NCI-H1436 treated with DMSO at 0.1 percent for 48 hours (cell line): Measurements from ENCODE around the gene DBI.
"Not testable (repeated sequence)": the region's sequence is repeated elsewhere in the genome, so short reads cannot be mapped to it uniquely, and the experiment has no call there.

ENCODE experiments used
- DNase-seq: peaks from one replicate; lab custom pipeline; 2025; lab: John Stamatoyannopoulos, UW

DBI gene

DNA sequence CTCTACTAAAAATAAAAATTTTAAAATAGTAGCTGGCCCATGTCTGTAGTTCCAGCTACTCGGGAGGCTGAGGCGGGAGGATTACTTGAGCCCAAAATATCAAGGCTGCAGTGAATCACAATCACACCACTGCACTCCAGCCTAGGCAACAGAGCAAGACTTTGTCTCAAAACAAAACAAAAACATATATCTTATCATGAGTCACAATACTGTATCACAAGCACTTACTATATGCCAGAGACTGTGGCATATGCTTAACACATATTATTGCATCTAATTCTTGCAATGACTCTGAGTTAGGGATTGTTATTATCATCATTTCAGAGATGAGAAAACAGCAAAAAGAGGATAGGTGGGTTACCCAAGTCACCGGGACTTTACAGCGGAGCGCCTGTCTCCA is 35.3 kb downstream of the DBI start:
- no peak for DNase-seq

DNA sequence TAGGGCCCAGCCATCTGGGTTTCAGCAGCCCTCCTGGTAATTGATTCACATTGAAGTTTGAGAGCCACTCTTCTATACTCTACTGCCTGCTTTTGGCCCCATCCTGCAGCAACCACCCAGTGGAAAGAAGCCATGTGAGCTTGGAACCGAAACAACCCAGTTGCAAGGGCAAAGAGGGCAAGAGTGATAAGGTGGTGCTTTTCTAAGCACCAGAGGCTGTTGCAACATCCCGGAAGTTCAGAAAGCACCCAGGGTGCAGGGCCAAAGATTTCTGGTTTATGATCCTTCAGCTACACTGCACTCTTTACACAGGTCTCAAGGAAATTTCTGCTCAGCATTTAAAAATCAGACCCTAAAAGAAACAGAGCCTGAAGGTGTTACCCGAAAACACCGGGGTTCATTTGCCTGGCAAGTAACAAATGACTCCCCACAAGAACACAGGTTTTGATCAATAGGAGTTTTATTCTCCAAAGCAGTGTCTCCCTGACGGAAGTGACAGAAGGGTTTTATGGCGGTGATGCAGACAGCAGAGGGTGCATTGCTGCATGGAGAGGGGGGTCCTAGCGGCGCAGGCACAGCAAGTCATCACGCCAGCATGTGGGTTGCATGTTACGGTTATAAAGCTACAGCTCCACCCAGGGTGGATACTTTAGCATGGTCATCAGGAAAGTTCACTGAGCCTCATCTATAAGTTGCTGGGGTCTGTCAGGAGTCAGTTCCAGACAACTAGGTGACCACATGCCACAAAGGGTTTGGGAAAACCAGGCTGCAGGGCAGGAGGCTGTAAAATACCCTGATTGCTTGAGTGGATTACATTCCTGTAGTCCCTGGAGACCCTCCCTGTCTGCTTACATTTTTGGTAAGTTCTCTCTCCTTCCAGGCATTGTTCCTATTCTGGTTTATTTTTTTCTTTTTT is 36.1 kb downstream of the DBI start:
- no peak for DNase-seq

DNA sequence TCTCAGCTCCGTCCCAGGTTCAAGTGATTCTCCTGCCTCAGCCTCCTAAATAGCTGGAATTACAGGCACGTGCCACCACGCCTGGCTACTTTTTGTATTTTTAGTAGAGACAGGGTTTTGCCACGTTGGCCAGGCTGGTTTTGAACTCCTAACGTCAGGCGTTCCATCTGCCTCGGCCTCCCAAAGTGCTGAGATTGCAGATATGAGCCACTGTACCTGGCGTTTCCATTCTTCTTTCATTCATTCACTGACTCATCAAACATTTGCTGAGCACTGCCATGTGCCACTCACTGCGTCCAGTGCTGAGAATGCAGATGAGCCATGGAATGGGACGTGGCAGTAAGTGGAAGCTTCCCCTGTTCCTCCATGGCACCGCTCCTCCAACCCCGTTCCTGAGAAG is 36.8 kb downstream of the DBI start:
- not testable (repeated sequence) for DNase-seq

DNA sequence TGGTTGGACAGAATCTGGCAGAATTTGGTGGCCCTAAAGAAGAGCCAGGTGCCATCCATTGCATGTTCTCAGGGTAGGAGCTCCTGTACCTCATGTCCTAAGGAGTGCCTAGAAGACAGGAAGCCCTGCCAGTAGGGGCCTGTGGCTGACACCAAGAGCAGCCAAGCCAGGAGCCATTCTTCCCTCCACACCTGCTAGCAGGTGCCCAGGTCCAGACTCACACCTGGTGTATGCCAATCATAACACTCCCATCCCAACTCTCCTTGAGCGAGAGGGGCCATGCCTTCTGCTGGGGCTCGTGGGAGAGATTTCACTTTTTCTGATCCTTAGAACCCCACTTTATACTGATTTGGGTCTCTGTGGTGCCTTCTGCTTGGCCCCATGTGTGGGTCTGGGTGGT is 38.4 kb downstream of the DBI start:
- no peak for DNase-seq

DNA sequence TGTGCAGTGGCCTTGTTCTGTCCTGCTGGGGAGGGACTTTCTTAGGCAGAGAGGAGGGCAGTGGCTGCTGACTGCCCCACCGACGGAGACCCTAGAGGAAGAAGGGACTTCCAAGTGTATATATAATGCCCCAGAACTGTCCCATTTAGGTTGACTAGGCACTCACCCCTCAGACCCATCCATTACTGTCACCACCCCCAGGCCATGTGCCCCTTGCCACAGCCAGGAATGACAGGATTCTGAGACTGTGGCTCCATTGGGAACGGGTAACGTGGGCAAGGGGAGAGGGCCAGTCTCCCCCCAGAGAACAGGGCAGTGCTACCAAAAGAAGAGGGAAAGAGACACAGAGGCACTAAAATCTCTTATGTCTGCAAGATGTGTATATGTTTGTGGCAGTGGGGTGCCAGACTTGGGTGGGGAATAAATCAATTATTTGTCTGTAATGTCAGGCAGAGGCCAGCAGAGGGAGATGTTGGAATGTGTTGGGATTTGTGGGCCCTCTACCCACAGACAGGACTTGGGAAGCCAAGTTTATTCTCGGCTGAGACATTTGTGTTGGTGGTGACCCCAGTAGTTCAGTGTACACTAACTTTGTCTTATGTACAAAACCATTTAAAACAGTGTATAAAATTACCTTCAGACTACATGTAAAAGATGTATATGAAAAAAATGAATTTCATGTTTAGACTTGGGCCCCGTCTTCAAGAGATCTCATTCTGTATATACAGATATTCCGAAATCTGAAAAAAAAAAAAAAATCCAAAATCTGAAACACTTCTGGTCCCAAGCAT is 40.8 kb downstream of the DBI start:
- DNase-seq, result no peak

DNA sequence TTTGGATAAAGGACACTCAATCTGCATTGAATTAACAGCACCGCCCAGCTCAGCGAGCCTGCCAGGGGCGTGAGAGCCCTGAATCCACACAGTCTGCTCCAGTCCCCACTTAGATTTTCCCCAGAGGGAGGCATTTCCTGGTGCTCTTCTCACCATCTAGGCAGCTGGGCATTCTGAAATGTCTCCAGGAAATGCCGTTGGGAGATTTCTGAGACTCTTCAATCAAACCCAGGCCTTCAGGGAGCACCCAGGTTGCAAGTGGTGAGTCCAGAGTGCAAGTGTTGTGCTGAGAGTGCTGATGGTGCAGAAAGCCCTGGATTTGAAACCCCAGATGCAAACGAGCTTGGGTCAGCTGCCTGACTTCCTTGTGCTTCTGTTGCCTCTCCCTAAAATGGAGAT is 41.4 kb downstream of the DBI start:
- DNase-seq, result no peak

DNA sequence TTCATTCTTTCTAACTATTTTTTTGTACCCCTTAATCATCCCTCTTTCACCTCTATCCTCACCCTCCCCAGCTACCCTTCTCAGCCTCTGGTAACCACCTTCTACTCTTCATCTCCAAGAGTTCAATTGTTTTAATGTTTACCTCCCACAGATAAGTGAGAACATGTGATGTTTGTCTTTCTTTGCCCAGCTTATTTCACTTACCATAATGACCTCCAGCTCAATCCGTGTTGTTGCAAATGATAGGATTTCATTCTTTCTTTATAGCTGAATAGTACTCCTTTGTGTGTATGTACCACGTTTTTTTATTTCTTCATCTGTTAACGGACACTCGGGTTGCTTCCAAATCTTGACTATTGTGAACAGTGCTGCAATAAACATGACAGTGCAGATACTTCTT is 42.7 kb downstream of the DBI start:
- no peak for DNase-seq

DNA sequence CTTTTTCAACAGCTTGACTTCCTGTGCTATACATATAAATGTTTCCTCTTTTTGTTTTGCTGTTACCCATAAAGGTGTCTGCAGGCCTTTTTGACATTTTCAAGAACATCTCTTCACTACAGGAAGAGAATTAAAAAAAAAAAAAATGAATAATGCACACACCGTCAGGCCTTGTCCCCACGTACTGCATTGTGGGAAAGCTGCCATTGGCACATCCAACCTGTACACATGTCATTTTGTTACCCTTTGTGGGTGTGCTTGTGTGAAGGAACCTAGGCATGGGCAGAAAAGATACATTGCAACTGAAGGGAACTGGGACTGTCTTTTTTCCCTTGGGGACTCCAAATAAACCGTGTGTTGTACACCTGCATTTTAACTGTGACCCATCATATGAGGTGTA is 48.1 kb downstream of the DBI start:
- DNase-seq, result no peak

DNA sequence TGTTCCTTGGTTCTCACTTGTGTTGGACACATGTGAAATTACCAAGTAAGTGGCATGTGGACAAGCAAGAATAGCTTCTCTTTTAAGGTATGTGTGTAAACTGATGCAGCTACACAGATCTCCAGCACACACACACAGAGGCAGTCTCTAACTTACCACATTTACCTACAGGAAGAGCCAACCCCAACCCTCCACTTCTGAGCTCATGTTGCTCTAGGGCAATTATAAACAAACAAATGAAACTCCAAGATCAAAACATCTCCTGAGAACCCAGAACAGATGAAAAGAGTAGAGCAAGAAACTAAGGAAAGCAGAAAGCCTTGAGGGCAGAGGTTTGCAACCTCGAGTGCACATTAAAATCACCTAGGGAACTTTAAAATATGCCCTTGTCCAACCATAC is 48.9 kb downstream of the DBI start:
- DNase-seq, result no peak

DNA sequence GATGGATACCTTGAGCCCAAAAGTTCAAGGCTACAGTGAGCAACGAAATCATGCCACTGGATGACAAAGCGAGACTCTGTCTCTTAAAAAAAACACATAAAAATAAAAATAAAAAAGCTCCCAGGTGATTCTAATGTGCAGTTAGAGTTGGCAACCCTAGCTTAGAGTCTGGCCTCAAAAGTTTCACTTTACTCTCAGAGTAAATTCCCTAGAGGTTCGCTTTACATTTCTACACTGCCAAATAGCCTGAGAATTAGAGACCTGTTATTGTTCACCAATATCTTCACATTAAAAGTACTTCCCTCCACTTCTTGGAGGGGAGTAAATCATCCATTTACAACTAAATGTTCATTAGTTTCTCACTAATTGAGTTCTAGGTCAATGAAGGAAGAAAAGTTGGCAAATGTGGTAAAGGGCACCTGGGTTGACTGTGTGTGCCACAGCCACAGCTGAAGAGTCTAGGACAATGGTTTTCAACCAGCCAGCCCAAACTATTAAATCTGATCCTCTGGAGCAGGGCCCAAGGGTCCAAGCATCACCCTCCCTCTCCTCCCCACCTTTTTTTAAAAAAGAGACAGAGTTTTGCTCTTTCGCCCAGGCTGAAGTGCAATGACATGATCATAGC is 49.6 kb downstream of the DBI start:
- DNase-seq, result no peak

DNA sequence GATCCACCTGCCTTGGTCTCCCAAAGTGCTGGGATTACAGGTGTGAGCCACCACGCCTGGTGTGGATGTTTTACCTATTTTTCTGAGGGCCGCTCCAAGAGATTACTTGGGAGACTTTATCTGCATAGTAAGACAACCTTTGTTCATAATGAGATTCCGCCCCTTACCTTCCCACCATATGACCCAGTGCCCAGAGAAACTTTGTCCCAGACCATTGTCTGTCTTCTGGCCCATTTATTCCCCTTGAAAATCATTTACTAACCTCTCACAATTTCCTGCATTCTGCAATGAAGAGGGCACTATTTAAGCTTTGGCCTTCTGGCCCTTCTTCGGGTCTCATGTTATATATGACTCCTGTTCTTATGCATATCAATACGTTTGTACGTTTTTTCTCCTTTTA is 51.1 kb downstream of the DBI start:
- no peak for DNase-seq

DNA sequence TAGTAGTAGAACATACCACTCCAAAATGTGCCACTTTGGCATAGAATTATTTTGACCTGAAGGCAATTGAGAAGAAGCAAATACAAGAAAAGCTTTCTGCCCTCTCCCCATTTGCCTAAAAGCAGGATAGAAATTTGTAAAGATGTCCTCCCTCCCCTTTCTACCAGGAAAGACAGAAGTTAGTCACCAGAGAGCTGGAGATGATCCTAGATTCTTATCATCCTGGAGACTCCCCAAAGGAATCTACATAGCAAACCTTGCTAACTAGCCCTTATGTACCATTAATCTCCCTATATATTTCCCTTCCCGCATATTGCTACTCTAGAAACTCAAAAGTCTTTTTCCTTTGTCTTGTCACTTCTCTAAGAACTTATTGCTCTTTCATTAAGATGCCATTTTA is 52.3 kb downstream of the DBI start:
- DNase-seq, result no peak

DNA sequence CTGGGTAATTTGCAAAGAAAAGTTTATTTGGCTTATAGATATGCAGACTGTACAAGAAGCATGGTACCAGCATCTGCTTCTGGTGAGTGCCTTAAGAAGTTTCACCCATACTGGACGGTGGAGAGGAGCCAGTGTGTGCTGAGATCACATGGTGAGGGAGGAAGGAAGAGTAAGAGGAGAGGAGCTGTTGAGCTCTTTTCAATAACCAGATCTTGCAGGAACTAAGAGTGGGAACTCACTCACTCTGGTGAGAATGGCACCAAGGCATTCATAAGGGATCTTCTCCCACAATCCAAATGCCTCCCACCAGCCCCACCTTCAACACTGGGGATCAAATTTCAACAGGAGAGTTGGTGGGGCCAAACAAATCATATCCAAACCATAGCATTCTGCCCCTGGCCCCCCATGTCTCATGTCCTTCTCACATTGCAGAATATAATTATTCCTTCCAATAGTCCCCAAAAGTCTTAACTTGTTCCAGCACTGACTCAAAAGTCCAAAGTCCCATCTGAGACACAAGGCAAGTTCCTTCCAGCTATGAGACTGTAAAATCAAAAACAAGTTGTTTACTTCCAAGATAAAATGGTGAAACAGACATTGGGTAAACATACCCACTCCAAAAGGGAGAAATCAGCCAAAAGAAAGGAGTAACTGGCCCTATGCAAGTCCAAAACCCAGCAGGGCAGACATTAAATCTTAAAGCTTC is 53.2 kb downstream of the DBI start:
- DNase-seq, result no peak

DNA sequence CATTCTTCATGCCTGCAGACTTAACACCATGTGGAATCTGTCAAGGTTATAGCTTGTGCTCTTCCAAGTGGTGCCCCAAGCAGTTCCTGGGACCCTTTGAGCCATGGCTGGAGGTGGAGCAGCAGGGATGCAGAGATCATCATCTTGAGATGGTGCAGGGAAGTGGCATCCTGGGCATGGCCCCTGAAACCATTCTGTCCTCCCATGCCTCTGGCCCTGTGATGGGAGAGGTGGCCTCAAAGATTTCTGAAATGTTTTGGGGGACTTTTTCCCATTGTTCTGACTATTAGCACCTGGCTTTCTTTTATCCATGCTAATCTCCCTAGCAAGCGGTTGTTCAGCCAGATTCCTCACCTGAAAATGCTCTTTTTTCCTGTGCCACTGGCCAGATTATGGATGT is 54.5 kb downstream of the DBI start:
- DNase-seq, result no peak

DNA sequence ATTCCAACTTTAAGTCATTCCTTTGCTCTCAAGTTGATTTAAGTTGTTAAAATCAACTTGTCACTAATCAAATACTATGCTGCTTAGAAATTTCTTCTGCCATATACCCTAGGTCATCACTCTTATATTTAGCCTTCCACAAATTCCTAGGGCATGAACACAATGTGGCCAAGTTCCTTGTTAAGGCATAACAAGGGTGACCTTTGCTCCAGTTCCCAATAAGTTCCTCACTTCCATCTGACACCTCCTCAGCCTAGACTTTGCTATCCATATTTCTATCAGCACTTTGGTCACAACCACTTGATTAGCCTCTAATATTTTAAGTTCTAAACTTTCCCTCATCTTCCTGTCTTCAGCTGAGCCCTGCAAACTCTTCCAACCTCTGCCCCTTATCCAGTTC is 55.0 kb downstream of the DBI start:
- no peak for DNase-seq
